ENCODE data around the gene ATF6B.

The ATF6B gene

DNA sequence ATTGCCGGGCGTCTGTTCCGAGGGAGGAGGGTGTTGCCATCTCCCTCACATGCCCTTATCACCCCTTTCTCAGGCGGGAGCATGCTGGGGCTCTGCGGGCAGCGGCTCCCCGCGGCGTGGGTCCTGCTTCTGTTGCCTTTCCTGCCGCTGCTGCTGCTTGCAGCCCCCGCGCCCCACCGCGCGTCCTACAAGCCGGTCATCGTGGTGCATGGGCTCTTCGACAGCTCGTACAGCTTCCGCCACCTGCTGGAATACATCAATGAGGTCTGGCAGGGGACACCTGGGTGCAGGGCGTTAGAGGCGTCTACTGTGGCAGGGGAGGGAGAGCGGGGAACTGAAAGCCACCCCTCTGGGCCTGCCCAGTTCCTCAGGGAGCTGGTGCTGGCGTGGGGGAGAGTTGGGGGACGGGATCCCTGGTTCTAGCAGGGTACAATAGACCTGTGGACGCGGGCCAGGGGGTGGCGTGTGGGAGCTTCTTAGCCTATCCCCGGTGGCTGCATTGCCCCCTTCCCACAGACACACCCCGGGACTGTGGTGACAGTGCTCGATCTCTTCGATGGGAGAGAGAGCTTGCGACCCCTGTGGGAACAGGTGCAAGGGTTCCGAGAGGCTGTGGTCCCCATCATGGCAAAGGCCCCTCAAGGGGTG, 26.6 kb upstream of the ATF6B start:
- Histone ChIP-seq H3K9ac (ENCODE audit: low read depth, low read length, poor library complexity, severe bottlenecking) (peak overlapping the region; percentile 70), H3K4me2 (ENCODE audit: low read depth, low read length, poor library complexity, severe bottlenecking) (peak overlapping the region; percentile 93), H3K79me2 (ENCODE audit: insufficient read depth, low read length) (peaks cover 17% of the 10 kb centered on the region), H3K27me3 (ENCODE audit: insufficient read depth, low read length, poor library complexity, severe bottlenecking) (no peaks in the 10 kb centered on the region), H3K4me3 (ENCODE audit: low read length, poor library complexity, severe bottlenecking) (peak overlapping the region; percentile 90), H3K36me3 (ENCODE audit: insufficient read depth, low read length) (peaks cover 11% of the 10 kb centered on the region; the same call in 1 of the 2 replicates), H4K20me1 (ENCODE audit: insufficient read depth, low read length, poor library complexity, severe bottlenecking) (no peaks in the 10 kb centered on the region), H3F3A (ENCODE audit: low read depth) (no peaks in the 10 kb centered on the region), H3K9me3 (ENCODE audit: insufficient read depth, low read depth, low read length) (no peaks in the 10 kb centered on the region), H3K9me2 (replicated peaks; ENCODE audit: low read depth, low read length) (no peaks in the 10 kb centered on the region), H3K4me1 (ENCODE audit: insufficient read depth, low read length, poor library complexity, severe bottlenecking) (peaks cover 21% of the 10 kb centered on the region), H2AFZ (ENCODE audit: low read length) (peak overlapping the region; percentile 93)
- TF ChIP-seq CTCF (conservative IDR thresholded peaks at IDR 0.05; ENCODE audit: low read length) (peak; percentile 63), EZH2phosphoT487 (IDR thresholded peaks at IDR 0.05; ENCODE audit: borderline replicate concordance) (no peak)

GRCh38 chr6:32153564-32154513, 25.8 kb upstream of the ATF6B start, which contains the start of gene PPT2:
Gene PPT2, plus strand, starts transcription at chr6:32154141. Its CDS starts 454 bp downstream, at chr6:32154595.
- H2AFZ ChIP-seq (ENCODE audit: low read length): peak within 1 kb of the TSS; percentile 93
- H3F3A ChIP-seq (ENCODE audit: low read depth): no peaks in the 10 kb centered on the region
- H3K79me2 ChIP-seq (ENCODE audit: insufficient read depth, low read length): peaks cover 17% of the 10 kb centered on the region

More at GRCh38 chr6:32153564-32154513, 25.8 kb upstream of the ATF6B start, which contains the start of gene PPT2:
- Histone ChIP-seq H3K36me3 (ENCODE audit: insufficient read depth, low read length) (peaks cover 11% of the 10 kb centered on the region; the same call in 1 of the 2 replicates), H3K4me2 (ENCODE audit: low read depth, low read length, poor library complexity, severe bottlenecking) (peak within 1 kb of the TSS; percentile 93), H3K9me2 (replicated peaks; ENCODE audit: low read depth, low read length) (no peaks in the 10 kb centered on the region), H4K20me1 (ENCODE audit: insufficient read depth, low read length, poor library complexity, severe bottlenecking) (no peaks in the 10 kb centered on the region), H3K4me3 (ENCODE audit: low read length, poor library complexity, severe bottlenecking) (peak within 1 kb of the TSS; percentile 90), H3K9me3 (ENCODE audit: insufficient read depth, low read depth, low read length) (no peaks in the 10 kb centered on the region), H3K9ac (ENCODE audit: low read depth, low read length, poor library complexity, severe bottlenecking) (peak within 1 kb of the TSS; percentile 70), H3K27me3 (ENCODE audit: insufficient read depth, low read length, poor library complexity, severe bottlenecking) (no peaks in the 10 kb centered on the region), H3K4me1 (ENCODE audit: insufficient read depth, low read length, poor library complexity, severe bottlenecking) (peaks cover 21% of the 10 kb centered on the region)
- TF ChIP-seq CTCF (conservative IDR thresholded peaks at IDR 0.05; ENCODE audit: low read length) (no peak), EZH2phosphoT487 (IDR thresholded peaks at IDR 0.05; ENCODE audit: borderline replicate concordance) (no peak)
